NCI-H2107 (cell line): Measurements from ENCODE around the gene TENT5A.
"Not testable (repeated sequence)": the region's sequence is repeated elsewhere in the genome, so short reads cannot be mapped to it uniquely, and the experiment has no call there.

Experiments used
- DNase-seq: peaks from one replicate; lab custom pipeline; 2025; lab: John Stamatoyannopoulos, UW

Gene TENT5A

GRCh38 chr6:81750681-81751387, 1.6 kb downstream of the TENT5A start:
- no peak for DNase-seq

GRCh38 chr6:81750200-81750599, 2.3 kb downstream of the TENT5A start:
- no peak for DNase-seq

- DNase-seq: no peak
Measured at GRCh38 chr6:81749707-81750106, 2.8 kb downstream of the TENT5A start.

- DNase-seq: no peak
Measured at GRCh38 chr6:81748994-81749393, 3.5 kb downstream of the TENT5A start.

GRCh38 chr6:81747327-81747726, 5.2 kb downstream of the TENT5A start:
- no peak for DNase-seq

- no peak for DNase-seq
Measured at GRCh38 chr6:81744131-81744530, 8.3 kb downstream of the TENT5A start.

GRCh38 chr6:81743649-81744048, 8.8 kb downstream of the TENT5A start:
- DNase-seq: no peak

- no peak for DNase-seq
Measured at GRCh38 chr6:81741689-81742088, 10.8 kb downstream of the TENT5A start.

- DNase-seq: not testable (repeated sequence)
Measured at GRCh38 chr6:81740591-81740990, 11.9 kb downstream of the TENT5A start.

- DNase-seq: no peak
Measured at GRCh38 chr6:81739230-81740195, 13.0 kb downstream of the TENT5A start.

GRCh38 chr6:81736428-81736827, 16.1 kb downstream of the TENT5A start:
- no peak for DNase-seq

GRCh38 chr6:81735756-81736380, 16.6 kb downstream of the TENT5A start:
- DNase-seq: no peak

GRCh38 chr6:81734500-81735150, 17.9 kb downstream of the TENT5A start:
- no peak for DNase-seq

GRCh38 chr6:81734081-81734480, 18.4 kb downstream of the TENT5A start:
- no peak for DNase-seq

- DNase-seq: no peak
Measured at GRCh38 chr6:81731814-81732213, 20.7 kb downstream of the TENT5A start.

GRCh38 chr6:81727876-81728517, 24.5 kb downstream of the TENT5A start:
- DNase-seq: no peak

GRCh38 chr6:81725127-81725526, 27.4 kb downstream of the TENT5A start:
- no peak for DNase-seq

GRCh38 chr6:81722506-81723223, 29.8 kb downstream of the TENT5A start:
- DNase-seq: no peak

- DNase-seq: no peak
Measured at GRCh38 chr6:81720427-81720826, 32.1 kb downstream of the TENT5A start.

- no peak for DNase-seq
Measured at GRCh38 chr6:81718126-81718525, 34.4 kb downstream of the TENT5A start.

GRCh38 chr6:81714684-81715083, 37.8 kb downstream of the TENT5A start:
- DNase-seq: no peak
